HG03103 (cell line): Measurements from ENCODE around the gene SAMMSON.

Experiments used
- ATAC-seq: cut with Tn5 transposase; IDR thresholded peaks from one replicate; pipeline ENCODE4 v1.9.1; 2021; ENCODE audit warnings: low read depth; ENCODE audit not compliant: unreplicated experiment

The SAMMSON gene

GRCh38 chr3:69999140-70000027, at the start of gene SAMMSON:
Gene SAMMSON, plus strand, starts transcription at chr3:69999733.
- no peak for ATAC-seq

GRCh38 chr3:69951616-69952015, 47.9 kb upstream of the SAMMSON start:
- no peak for ATAC-seq

GRCh38 chr3:69959581-69959980, 40.0 kb upstream of the SAMMSON start:
- ATAC-seq, result no peak

- ATAC-seq, result no peak
Observed at GRCh38 chr3:69961706-69962439, 37.7 kb upstream of the SAMMSON start.

GRCh38 chr3:69963643-69964042, 35.9 kb upstream of the SAMMSON start:
- no peak for ATAC-seq

GRCh38 chr3:69967156-69967555, 32.4 kb upstream of the SAMMSON start:
- no peak for ATAC-seq

- no peak for ATAC-seq
Observed at GRCh38 chr3:69970827-69971226, 28.7 kb upstream of the SAMMSON start.

GRCh38 chr3:69972672-69973071, 26.9 kb upstream of the SAMMSON start:
- no peak for ATAC-seq

GRCh38 chr3:69976021-69976420, 23.5 kb upstream of the SAMMSON start:
- no peak for ATAC-seq

- ATAC-seq, result no peak
Observed at GRCh38 chr3:69983546-69984265, 15.8 kb upstream of the SAMMSON start.

GRCh38 chr3:69985266-69985665, 14.3 kb upstream of the SAMMSON start:
- no peak for ATAC-seq

GRCh38 chr3:69986419-69986818, 13.1 kb upstream of the SAMMSON start:
- ATAC-seq, result no peak

GRCh38 chr3:69987833-69988232, 11.7 kb upstream of the SAMMSON start:
- no peak for ATAC-seq

GRCh38 chr3:69993757-69994156, 5.8 kb upstream of the SAMMSON start:
- no peak for ATAC-seq

GRCh38 chr3:69994919-69995318, 4.6 kb upstream of the SAMMSON start:
- ATAC-seq, result no peak

GRCh38 chr3:69997631-69998307, 1.8 kb upstream of the SAMMSON start:
- no peak for ATAC-seq

- ATAC-seq, result no peak
Observed at GRCh38 chr3:69998759-69999139, 784 bp upstream of the SAMMSON start.

- no peak for ATAC-seq
Observed at GRCh38 chr3:70000028-70000410, 486 bp downstream of the SAMMSON start.

- no peak for ATAC-seq
Observed at GRCh38 chr3:70000563-70001081, 1.1 kb downstream of the SAMMSON start.

- no peak for ATAC-seq
Observed at GRCh38 chr3:70003119-70003518, 3.6 kb downstream of the SAMMSON start.
